Left ventricle myocardium inferior (tissue), 1 donor: ENCODE results near the gene THSD4. TPM values are rescaled to one million over a fixed set of nuclear protein-coding genes. Genes with fewer than 3 reads are reported as not detected.

ENCODE experiments used
- DNase-seq: peaks from one replicate; pipeline ENCODE4 v3.0.0-alpha.2; 2020
- H3K27ac ChIP-seq: fragments of 200-600 bp; replicated peaks from 2 replicates; pipeline ENCODE4 v1.8.0; 2021
- H3K27me3 ChIP-seq: fragments of 200-600 bp; 2 replicates; pipeline ENCODE4 v1.8.0; 2021; ENCODE audit warnings: low read depth
- H3K36me3 ChIP-seq: fragments of 200-600 bp; 2 replicates; pipeline ENCODE4 v1.8.0; 2021
- H3K4me1 ChIP-seq: fragments of 200-600 bp; 2 replicates; pipeline ENCODE4 v1.8.0; 2021
- H3K4me3 ChIP-seq: fragments of 200-600 bp; 2 replicates; pipeline ENCODE4 v1.8.0; 2021; ENCODE audit warnings: mild to moderate bottlenecking, moderate library complexity
- H3K9me3 ChIP-seq: fragments of 200-600 bp; replicated peaks from 2 replicates; pipeline ENCODE4 v1.8.0; 2021
- intact Hi-C: fragments of 100-400 bp; cut with micrococcal nuclease; formaldehyde crosslinking; loops from one replicate; pipeline ENCODE4 v1.11.0; 2022
- total RNA-seq: library from RNA; stranded (reverse); fragmentation: NEBNext Ultra II Directional; extraction: Animal tissue kit (Norgen Biotek cat#: 25700); gene quantifications from one replicate; pipeline ENCODE4 v1.2.1, GENCODE V29; 2021
- TF ChIP-seq, protein P1 (sequence below): fragments of 200-600 bp; IDR thresholded peaks from 2 replicates; pipeline ENCODE4 v1.8.0; 2021; ENCODE audit warnings: antibody characterized with exemption, mild to moderate bottlenecking, borderline replicate concordance
- donor health status: DM: no; HTN: yes; CAD: no; lungs with severe emphysema.

Gene THSD4
- total RNA-seq, 1 donor from 2014 or later = 95.8 TPM

DNA sequence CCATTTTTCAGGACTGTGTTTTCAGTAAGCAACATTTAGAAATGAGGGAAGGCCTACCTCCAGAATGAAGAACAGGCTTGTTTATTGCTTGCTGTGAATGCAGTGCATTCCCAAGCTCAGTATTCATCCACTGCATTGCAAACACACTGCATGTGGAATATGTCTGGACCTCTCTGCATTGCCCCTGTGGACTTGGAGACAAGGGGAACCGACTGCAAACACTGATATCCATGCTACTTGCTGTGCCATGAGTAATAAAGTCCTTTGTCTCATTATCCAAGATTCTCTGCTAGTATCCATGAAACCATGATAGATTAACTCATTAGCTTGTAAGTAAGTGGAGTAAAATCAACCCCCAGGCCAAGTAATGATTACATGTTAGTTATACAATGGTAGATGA, 393.9 kb downstream of the THSD4 start:
- intact Hi-C loops = no loop called here
- no peaks in the 10 kb centered on the region for H3K27me3 ChIP-seq
- no peak overlapping the region for H3K27ac ChIP-seq
- DNase-seq = no peak
- H3K4me1 ChIP-seq = peaks cover 23% of the 10 kb centered on the region
- H3K9me3 ChIP-seq = no peaks in the 10 kb centered on the region
- no peak overlapping the region for H3K4me3 ChIP-seq
- no peaks in the 10 kb centered on the region for H3K36me3 ChIP-seq
- TF ChIP-seq, protein P1, sequence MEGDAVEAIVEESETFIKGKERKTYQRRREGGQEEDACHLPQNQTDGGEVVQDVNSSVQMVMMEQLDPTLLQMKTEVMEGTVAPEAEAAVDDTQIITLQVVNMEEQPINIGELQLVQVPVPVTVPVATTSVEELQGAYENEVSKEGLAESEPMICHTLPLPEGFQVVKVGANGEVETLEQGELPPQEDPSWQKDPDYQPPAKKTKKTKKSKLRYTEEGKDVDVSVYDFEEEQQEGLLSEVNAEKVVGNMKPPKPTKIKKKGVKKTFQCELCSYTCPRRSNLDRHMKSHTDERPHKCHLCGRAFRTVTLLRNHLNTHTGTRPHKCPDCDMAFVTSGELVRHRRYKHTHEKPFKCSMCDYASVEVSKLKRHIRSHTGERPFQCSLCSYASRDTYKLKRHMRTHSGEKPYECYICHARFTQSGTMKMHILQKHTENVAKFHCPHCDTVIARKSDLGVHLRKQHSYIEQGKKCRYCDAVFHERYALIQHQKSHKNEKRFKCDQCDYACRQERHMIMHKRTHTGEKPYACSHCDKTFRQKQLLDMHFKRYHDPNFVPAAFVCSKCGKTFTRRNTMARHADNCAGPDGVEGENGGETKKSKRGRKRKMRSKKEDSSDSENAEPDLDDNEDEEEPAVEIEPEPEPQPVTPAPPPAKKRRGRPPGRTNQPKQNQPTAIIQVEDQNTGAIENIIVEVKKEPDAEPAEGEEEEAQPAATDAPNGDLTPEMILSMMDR = no peak

DNA sequence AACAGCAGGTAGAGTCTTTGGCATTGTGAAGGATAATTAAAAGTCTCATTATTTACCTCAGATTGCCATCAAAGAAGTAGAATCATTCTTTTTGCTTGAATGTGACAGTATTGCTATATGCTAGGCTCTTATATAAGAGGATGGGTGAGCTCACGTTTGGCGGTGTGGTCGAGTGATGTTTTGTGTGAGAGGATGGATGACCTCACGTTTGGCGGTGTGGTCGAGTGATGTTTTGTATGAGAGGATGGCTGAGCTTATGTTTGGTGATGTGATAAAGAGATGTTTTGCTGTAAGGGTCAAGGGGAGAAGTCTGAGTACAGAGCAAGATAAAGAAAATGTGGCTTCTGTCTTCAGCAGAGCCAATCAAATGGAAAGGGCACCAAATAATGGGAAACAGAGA, 395.5 kb downstream of the THSD4 start:
- no peak overlapping the region for H3K27ac ChIP-seq
- intact Hi-C loops = no loop called here

DNA sequence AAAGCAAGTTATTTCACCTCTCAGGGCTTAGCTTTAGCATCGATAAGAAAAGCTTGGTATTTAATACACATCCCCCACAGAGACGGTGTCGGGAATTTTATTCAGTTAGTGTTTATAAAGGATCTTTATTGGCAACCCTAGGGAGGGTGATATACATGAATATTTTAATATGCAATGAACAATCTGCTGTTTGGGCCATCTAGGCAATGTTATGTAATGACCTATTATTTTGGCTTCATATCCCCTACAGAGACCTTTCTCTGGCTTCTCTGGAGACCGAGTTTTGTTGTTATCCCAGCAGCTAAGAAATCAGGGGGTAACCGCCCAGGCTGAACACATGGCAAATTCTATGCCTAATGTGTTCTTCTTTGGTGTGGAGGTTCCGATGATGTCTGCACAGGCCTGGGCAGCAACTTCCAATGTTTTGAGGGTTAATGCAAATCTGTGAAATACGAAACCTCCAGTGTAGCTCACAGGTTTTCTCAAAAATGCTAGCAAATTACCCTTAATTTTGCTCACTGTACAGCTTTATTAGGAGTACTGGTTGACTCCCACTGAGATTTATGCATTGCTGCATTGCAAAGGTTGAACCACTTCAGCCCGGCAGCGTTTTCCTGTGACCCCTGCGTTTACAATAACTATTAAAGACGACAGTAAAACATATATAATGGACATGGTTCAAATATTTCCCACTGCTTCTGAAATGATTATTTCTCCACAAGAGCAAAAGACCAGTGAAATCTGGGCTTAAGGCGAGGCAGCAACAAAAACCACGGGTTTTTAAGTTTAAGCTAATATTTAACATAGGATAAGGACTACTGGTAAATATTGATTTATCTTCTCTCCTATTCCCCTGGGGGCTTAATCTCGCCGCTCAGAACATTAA, 396.8 kb downstream of the THSD4 start:
- intact Hi-C loops = no loop called here
- H3K27ac ChIP-seq = no peak overlapping the region
- H3K9me3 ChIP-seq = no peaks in the 10 kb centered on the region
- H3K27me3 ChIP-seq = no peaks in the 10 kb centered on the region
- no peak overlapping the region for H3K4me3 ChIP-seq
- H3K4me1 ChIP-seq = peaks cover 27% of the 10 kb centered on the region
- TF ChIP-seq, protein P1 = no peak
- DNase-seq = no peak
- H3K36me3 ChIP-seq = no peaks in the 10 kb centered on the region

More for the DNA sequence above, 395.5 kb downstream of the THSD4 start:
- no peak for DNase-seq
- Histone ChIP-seq H3K4me3 (no peak overlapping the region), H3K27me3 (no peaks in the 10 kb centered on the region), H3K9me3 (no peaks in the 10 kb centered on the region), H3K36me3 (no peaks in the 10 kb centered on the region), H3K4me1 (peaks cover 24% of the 10 kb centered on the region)
- TF ChIP-seq, protein P1 = no peak

DNA sequence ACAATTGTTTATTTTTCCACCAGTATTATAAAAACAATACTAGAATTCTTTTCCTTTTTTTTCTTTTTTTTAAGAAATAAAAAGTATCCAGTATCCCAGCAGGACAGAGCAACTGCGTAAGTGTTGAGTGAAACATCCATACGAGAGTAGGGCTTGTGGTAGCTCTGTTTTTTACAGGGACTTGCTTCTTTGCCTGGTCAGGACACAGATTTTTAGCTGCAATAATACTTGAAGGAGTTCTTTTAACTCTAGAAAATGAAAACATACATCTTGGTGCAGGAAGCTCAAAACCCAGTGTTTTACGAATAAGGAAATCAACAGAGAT, 397.4 kb downstream of the THSD4 start:
- DNase-seq = no peak
- Histone ChIP-seq H3K27me3 (no peaks in the 10 kb centered on the region), H3K36me3 (no peaks in the 10 kb centered on the region), H3K27ac (no peak overlapping the region), H3K4me1 (peaks cover 24% of the 10 kb centered on the region), H3K4me3 (no peak overlapping the region), H3K9me3 (no peaks in the 10 kb centered on the region)
- intact Hi-C loops = no loop called here
- TF ChIP-seq, protein P1 = no peak

DNA sequence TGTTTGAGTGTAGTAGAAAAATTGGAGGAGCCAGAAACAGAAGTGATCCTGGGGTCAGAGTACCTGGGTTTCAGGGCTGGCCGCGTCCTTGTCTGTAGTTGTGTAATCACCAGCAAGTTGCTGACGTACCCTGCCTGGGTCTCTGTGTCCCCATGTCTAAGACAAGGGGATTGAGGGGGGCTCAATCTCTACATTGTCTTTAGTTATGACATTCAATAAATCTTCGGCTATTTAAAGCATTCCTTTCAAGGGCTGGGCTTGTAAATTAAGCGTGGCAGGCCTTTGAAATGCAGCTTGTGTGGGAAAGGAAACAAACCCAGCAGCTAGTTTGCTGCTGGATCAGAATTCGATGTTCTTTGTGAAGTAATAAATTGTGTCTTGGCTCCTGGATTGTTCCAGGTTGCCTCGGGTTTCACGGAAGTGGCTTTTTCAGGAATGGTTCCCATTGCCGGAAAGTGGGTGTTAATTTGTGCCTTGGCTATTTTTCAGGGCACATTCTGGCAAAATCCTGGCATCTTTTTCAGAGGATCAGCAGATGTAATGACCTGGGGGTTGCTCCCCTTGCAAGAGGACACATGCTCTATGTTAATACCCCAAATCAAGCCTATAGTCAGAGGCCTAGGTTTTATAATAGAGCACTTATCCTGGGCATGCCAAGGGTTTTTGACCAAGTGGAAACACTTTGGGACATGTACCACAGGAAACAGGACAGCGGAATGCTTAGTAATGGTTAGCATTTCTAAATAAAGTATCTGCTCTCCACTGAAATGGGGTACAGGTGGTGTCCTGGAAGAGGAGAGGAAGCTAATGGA, 400.3 kb downstream of the THSD4 start:
- H3K27me3 ChIP-seq = no peaks in the 10 kb centered on the region
- peak overlapping the region; percentile 30 for H3K27ac ChIP-seq
- DNase-seq = no peak
- no peaks in the 10 kb centered on the region for H3K36me3 ChIP-seq
- intact Hi-C loops = no loop called here
- TF ChIP-seq, protein P1 = no peak
- H3K4me3 ChIP-seq = no peak overlapping the region
- H3K4me1 ChIP-seq = peaks cover 29% of the 10 kb centered on the region
- no peaks in the 10 kb centered on the region for H3K9me3 ChIP-seq
